Inflammatory macrophage (primary cell): Measurements from ENCODE around the gene MRPS26.
"Not testable (repeated sequence)": the region's sequence is repeated elsewhere in the genome, so short reads cannot be mapped to it uniquely, and the experiment has no call there.

Experiments
- DNase-seq, 2 donors: peaks; one replicate each; pipeline ENCODE4 v3.0.0-alpha.2; 2020 to 2022

MRPS26 gene

DNA sequence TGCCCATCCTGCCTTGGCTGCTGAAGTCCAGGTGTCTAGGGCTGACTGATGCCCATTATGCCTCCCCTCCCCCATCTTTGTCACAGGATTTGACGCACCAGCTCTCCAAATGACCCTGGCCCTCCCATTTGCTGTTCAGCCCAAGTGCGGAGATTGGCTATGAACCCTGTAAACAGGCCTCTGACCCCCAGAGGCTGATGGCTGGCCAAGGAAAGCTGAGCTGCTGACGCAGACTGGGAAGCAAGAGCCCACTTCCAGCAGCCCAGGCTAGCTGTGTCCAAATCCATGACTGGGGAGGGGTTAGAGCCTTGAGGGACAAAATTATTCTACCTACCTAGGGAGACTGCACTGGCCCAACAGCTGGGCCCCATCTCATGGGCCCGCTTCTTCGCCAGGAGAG lies 3.2 kb upstream of the MRPS26 start:
- no peak for DNase-seq

DNA sequence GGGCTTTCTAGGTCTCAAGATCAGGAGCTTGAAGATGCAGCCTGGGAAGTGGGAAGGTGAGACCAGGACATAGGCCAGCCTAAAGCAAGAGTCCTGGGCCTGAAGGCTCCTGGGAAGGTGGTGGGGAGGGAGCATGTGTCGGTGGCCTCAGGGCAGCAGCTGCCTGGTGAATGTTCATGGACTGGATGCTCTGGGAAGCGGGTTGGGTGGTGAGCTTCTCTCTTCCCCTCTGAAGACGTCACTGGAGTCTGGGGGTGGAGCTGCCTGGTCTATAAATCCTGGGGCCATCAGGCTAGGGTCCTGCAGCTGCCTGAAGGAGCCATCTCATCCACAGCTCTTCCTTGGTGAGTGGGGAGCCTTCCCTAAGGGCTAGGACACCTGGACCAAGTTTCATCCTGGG lies 2.5 kb upstream of the MRPS26 start, which contains the start of gene GNRH2:
GNRH2 (plus strand) TSS at position 301 of the 400 bp plus-strand sequence. CDS start 793 bp downstream, outside the sequence.
- DNase-seq = no peak

DNA sequence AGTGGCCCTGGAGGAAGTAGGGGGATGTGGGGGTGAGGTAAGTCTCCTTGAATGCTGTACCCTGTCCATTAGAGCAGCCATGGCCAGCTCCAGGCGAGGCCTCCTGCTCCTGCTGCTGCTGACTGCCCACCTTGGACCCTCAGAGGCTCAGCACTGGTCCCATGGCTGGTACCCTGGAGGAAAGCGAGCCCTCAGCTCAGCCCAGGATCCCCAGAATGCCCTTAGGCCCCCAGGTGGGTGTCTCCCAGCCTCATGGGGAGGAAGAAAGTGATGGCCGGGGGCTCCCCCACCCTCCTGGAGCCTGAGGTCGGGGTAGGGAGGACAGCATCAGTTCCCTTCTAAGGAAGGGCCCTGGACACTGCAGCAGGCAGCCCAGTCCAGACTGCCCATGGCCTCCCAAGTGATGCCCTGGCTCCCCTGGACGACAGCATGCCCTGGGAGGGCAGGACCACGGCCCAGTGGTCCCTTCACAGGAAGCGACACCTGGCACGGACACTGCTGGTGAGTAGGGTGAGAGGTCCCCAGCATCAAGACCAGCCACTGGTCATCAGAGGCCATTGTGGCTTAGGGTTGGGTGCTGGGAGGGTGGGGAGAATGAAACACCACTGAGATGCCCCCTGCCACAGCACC lies 1.4 kb upstream of the MRPS26 start:
- DNase-seq = no peak

DNA sequence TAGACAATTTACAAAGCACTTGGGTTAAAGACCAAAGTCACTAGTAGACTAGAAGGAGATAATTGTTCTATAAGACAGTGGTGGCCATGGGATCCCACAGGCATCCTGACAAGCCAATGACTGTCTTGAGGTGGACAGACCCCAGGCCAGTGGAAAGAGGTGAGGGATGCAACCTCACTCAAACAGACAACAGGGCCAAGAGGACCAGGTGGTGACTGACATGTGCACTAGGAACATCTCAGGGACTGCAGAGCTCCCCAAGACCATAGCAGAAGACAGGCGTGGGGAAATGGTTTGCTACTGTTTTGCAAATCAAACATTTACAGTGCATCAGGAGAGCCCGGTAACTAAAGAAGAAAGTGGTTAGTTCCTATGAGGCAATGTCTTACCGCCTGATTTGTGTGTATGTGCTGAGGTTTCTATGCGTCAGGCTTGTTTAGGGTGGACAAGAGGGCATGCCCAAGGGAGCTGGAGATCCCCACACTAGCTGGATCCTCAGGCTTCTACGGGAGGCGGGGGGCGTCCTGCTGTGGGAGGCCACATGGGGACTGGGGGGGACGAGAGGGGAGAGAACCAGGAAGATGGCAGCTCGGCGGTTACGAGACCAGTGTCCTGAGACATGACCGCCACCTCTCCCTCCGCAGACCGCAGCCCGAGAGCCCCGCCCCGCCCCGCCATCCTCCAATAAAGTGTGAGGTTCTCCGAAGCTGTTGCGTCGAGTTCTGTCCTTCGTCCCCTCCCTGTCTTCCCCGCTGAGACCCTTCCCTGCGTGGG lies 623 bp upstream of the MRPS26 start:
- peak; percentile 68 to 80 for DNase-seq

DNA sequence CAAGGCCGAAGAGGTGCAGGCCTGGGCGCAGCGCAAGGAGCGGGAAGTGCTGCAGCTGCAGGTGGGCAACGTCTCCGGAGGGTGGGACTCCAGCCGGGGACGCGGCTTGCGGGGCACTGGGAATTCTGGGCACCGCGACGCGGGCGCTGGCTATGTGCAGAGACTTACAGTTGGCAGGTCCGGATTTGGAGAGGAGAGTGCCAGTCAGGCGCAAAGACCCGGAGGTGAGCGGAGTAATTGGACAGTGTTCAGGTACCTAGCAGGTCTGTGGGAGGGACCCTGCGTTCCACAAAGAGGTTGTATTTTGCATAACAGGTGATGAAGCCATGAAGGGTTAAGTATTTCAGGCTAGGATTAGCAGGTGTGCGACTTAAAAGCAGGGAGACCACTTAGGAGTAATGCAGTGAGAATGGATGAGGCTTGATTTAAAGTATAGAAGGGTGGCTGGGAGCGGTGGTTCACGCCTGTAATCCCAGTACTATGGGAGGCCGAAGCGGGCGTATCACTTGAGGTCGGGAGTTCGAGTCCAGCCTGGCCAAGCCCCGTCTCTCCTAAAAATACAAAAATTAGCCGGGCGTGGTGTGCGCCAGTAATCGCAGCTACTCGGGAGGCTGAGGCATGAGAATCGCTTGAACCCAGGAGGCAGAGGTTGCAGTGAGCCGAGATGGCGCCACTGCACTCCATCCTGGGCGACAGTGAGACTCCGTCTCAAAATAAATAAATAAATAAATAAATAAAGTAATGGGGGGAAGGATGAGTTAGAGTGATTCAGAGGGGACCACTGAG lies 1.0 kb downstream of the MRPS26 start:
- no peak for DNase-seq

DNA sequence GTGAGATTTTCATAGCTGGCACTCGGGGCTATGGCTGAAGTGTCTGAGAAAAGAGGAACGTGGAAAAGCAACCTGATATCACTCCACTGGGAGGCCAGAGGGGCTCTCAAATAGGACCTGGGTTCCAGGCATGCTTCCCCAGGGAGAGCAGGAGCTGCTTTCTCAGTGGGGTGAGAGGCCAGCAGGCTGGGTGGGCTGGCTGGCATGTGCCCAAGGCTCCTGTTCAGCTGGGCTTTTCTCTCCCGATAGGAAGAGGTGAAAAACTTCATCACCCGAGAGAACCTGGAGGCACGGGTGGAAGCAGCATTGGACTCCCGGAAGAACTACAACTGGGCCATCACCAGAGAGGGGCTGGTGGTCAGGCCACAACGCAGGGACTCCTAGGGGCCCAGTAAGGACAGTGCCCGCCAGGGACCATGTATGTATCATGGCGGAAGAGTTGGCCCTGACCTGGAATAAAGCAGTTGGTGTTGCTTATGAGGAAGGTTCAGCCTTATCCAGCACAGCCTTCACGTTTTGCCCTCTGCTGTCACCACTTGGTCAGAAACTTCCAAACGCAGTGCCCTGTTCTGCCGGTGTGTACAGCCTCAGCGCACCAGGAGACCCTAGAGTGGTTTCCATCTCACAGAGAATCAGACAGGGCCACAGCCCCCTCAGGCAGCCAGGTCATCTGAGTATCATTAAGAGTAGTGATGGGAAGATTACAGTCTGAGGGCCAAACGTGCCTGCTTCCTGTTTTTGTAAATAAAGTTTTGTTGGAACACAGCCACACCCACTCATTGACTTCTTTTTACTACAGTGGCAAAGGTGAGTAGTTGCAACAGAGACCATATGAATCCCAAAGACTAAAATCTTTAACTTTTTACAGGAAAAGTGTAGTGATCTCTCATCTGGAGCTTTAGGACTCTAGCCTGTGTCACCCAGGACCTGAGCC lies 1.9 kb downstream of the MRPS26 start:
- DNase-seq = peak; percentile 12 to 20

DNA sequence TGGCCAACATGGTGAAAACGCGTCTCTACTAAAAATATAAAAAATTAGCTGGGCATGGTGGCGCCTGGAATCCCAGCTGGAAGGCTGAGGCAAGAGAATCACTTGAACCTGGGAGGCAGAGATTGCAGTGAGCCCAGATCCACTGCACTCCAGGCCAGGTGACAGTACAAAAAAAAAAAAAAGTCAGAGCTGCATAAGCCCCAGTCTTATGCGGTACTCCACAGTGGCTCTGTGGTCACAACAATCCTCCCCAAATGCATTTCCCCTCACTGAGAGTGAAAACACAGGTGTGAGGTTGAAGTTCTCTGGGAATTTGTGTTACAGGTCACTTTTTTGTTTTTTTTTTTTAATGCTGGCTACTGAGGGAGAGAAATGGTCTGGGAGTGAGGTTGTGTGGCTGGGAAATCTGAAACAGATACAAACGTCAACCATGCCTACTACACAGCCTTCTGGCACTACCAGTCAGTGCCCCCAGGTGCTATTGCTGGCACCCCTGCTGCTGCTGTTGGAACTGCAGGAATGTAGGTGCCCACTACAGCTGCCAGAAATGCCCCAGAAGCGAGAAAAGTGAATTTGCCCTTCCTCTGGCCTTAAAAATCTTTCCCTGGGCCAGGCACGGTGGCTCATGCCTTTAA lies 5.7 kb downstream of the MRPS26 start:
- DNase-seq = no peak

DNA sequence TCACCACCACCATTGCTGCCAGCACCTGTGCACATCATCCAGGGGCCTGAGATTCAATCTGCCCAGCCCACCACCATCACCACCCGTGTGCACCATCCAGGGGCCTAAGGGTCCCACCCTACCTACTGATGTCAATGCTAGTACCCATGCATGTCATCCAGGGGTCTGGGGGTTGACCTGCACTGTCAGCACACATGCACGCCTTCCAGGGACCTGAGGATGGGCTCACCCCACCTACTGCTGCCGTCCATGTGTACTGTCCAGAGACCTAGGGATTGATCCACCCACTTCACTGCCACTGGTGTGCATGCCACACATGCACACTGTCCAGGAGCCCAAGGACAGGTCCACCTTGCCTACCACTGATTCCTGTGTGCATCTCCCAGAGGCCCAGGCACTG lies 13.6 kb downstream of the MRPS26 start:
- no peak for DNase-seq

DNA sequence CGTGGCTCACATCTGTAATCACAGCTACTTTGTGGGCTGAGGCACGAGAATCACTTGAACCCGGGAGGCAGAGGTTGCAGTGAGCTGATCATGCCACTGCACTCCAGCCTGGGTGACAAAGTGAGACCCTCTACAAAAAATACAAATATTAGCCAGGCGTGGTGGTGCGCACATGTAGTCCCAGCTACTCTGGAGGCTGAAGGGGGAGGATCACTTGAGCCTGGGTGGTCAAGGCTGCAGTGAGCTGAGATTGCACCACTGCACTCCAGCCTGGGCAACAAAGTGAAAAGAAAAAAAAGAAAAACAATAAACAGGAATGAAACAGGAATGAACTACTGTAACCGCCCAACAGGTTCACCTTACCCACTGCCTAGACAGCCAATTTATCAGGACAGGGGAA lies 18.3 kb downstream of the MRPS26 start:
- DNase-seq = not testable (repeated sequence)

DNA sequence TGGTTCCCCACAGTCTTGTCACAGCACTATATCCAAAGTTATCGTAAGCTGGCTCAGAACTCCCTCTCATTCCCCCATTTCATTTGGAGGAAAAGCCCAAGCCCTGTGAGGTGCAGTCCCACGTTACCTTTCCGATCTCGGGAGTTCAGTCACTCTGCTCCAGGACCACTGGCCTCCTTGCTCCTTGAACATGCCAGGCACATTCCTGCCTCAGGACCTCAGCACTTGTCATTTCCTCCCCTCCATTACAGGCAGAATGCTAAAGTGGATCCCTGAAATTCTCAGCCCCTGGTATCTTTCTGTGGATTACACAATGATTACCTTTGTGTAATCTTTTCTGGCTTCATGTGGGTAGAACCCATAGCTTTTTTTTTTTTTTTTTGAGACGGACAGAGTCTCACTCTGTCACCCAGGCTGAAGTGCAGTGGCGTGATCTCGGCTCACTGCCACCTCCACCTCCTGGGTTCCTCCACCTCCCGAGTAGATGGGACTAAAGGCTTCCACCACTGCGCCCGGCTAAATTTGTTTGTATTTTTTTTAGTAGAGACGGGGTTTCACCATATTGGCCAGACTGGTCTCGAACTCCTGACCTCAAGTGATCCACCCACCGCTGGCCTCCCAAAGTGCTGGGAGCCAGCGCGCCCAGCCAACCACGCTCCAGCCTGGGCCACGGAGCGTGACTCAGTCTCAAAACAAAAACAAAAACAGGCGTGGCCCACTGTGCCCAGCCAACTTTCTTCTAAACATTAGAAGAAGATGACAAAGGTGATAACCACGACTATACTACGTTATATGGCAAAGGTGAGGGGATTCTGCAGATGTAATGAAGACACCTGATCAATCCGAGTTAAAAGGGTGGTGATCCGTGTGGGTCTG lies 21.5 kb downstream of the MRPS26 start:
- DNase-seq = no peak

DNA sequence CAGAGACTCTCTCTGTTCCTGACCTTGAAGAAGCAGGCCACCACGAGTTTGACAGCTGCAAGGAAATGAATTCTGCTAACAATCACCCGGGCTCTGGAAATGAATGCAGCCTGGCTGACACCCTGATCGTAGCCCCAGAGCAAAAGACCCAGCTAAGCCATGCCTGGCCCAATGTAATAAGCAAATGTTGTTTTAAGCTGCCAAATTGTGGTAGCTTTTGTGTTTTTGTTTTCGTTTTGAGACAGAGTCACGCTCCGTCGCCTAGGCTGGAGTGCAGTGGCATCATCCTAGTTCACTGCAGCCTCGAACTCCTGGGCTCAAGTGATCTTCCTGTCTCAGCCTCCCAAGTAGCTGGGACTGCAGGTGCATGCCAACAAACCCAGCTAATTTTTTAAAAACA lies 22.2 kb downstream of the MRPS26 start:
- DNase-seq = no peak

DNA sequence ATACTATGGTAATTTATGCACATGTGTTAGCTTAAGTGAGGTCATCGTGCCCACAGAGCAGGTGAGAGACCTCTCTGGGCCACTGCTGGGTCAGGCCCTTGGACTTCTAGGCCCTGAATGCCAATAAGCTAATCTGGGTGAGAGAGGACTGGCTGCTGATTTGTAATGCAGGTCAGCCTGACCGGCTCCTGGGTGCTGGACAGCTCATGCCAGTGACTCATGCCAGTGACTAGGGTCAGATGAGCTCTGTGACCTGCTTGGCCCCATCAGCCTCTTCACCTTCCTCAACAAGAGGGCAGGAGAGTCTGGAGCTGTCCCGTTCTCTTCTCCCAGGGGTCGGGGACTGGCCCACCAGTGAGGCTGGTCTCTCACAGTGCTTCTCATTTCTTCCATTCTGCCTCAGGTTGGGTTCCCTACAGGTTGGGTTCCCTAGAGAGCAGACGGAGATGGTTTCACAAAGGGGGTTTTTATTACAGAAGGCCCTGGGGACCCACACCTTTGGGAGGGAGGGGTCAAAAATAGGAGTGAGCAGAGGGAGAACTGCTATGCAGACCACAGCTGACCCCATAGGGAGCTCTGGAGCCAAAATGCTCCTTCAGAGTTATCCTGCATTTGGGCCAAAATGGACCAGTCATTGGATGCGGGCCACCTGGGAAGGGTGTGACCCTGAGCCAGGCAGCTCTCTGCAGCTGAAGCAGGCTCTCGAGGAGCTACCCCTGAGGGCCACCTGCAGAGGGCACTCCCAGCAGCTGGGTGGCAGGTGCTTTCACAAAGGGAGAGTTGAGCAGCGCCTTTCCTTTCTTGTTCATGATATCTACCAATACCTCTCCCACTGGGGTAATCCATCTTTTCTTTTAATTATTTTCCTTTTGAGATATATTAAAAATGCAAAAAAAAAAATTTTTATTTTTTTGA lies 23.4 kb downstream of the MRPS26 start:
- DNase-seq = peak in 1 of 2 donors; percentile 68

DNA sequence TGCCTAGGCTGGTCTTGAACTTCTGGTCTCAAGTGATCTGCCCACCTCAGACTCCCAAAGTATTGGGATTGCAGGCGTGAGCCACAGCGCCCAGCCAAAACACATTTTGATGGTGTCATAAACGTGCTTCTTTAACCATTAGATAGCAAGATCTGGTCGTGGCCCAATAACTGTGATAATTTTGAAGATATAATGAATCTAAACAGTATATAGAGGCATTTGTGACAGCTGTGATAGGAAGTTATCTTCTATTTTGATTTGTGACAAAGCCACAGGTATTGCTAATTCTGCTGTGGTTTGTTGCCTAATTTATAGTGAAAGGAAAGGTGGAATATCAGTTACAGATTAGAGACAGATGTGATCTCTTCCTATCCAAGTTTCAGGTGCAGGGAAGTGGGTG lies 24.9 kb downstream of the MRPS26 start:
- no peak for DNase-seq

DNA sequence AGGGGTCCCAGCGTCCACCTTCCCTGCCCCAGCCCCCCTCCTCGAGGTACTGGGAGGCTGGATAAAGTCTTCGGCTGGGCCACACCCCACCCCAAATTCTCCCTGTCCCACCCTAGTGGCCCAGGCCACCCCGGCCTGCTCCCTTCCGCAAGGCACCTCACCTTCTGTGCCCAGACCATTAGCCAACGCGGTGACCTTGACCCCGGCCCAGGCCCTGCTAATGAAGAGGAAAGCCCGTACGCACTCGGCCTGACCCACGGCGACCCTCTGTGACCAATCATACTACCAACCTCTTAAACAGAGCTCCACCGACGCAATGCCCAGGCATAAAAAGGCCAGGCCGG lies 25.4 kb downstream of the MRPS26 start:
- no peak for DNase-seq

DNA sequence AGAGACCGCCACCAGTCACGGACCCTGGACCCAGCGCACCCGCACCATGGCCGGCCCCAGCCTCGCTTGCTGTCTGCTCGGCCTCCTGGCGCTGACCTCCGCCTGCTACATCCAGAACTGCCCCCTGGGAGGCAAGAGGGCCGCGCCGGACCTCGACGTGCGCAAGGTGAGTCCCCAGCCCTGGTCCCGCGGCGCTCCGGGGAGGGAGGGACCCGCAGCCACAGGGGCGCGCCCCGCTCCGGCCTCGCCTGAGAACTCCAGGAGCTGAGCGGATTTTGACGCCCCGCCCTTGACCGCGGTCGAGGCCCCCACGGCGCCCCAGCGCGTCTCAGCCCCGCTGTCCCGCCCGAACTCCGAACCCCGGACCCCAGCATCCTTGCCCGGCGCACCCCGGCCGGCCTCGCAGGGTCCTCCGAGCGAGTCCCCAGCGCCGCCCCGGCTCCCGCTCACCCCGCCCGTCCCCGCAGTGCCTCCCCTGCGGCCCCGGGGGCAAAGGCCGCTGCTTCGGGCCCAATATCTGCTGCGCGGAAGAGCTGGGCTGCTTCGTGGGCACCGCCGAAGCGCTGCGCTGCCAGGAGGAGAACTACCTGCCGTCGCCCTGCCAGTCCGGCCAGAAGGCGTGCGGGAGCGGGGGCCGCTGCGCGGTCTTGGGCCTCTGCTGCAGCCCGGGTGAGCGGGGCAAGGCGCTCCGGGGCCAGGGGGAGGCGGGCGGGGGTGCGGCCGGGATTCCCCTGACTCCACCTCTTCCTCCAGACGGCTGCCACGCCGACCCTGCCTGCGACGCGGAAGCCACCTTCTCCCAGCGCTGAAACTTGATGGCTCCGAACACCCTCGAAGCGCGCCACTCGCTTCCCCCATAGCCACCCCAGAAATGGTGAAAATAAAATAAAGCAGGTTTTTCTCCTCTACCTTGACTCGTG lies 26.0 kb downstream of the MRPS26 start, which contains the start of gene OXT:
OXT (plus strand) TSS at position 11 of the 920 bp plus-strand sequence; CDS start at position 47, 36 bp downstream.
- peak in 1 of 2 donors; percentile 46 for DNase-seq

DNA sequence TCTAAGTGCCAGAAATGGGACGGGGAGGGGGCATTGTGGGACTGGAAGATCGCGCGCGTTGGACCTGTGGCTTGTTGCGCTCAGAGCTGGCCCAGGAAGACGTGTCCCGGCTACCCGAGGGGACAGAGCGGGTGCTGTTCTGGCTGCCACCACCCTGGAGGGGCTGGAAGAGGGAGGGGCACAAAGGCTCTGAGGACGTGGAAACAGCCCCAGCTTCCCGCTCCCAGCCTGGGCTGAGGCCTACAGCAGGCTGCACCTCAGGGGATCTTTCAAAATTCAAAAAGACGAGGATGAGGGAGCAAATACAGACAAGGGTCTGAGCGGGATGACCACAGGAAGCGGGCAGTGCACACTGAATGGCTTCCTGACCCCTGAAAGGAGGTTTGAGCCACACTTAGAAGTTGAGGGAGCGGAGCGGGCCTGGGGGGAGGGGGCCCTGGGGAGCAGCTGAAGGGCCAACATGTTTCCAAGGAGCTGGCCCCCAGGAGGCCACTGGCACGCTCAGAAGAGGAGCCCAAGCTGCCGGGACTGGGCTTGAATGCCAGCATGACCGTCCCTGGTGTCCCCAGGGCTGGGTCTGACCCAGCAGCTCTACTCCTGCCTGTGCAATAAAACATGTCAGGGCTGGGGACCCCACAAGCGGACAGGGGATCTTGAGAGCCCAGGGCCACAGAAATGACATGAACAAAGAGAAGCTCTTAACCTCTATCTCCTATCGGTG lies 26.8 kb downstream of the MRPS26 start:
- no peak for DNase-seq

DNA sequence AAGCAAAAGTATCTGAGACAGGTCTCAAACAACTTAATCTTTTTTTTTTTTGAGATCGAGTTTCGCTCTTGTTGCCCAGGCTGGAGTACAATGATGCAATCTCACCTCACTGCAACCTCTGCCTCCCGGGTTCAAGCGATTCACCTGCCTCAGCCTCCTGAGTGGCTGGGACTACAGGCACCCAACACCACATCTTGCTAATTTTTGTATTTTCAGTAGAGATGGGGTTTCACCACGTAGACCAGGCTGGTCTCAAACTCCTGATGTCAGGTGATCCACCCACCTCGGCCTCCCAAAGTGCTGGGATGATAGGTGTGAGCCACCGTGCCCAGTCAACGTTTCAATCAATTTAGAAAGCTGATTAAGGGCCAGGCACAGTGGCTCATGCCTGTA lies 27.4 kb downstream of the MRPS26 start:
- DNase-seq = not testable (repeated sequence)

DNA sequence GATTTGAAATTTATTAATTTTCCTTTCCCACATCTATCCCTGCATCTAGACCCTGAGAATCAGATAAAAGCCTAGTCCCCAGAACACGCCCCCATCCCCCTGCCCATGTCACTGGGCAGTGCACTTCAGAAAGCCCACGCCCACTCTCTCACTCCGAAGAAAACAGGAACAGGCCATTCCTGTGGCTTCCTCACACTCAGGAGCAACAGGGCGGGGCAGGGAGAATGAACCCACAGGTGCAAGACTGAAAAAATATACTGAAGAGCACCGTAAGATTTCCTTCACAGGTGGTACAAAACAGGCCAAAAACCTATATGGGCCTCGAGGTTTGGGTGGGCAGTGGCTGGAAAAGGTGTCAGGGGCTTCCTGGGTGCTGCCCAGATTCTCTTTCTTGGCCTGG lies 29.0 kb downstream of the MRPS26 start:
- peak in 1 of 2 donors; percentile 59 for DNase-seq
